Neuronal stem cell (in vitro differentiated cells): Measurements from ENCODE around the gene ZGRF1.
"Not testable (repeated sequence)": the region's sequence is repeated elsewhere in the genome, so short reads cannot be mapped to it uniquely, and the experiment has no call there.

ENCODE experiments used
- DNase-seq: peaks from one replicate; pipeline ENCODE4 v3.0.0-alpha.2; 2013; ENCODE audit warnings: low spot score
- H2AFZ ChIP-seq: one replicate; pipeline ENCODE4 v1.6.1; 2013; ENCODE audit warnings: mild to moderate bottlenecking, low read length, inconsistent platforms
- H2AK5ac ChIP-seq: 2 replicates; pipeline ENCODE4 v1.6.1; 2013; ENCODE audit warnings: low read depth, mild to moderate bottlenecking, inconsistent platforms, low read length, moderate library complexity, mixed read lengths
- H2BK120ac ChIP-seq: 2 replicates; pipeline ENCODE4 v1.6.1; 2013; ENCODE audit warnings: low read depth, mild to moderate bottlenecking, inconsistent platforms, low read length, moderate library complexity, mixed read lengths
- H2BK12ac ChIP-seq: one replicate; pipeline ENCODE4 v1.6.1; 2013; ENCODE audit warnings: low read length, inconsistent platforms
- H2BK15ac ChIP-seq: 2 replicates; pipeline ENCODE4 v1.6.1; 2013; ENCODE audit warnings: mild to moderate bottlenecking, low read length, inconsistent platforms, mixed read lengths
- H2BK5ac ChIP-seq: one replicate; pipeline ENCODE4 v1.6.1; 2013; ENCODE audit warnings: inconsistent platforms, mild to moderate bottlenecking, low read length, moderate library complexity
- H3K14ac ChIP-seq: one replicate; pipeline ENCODE4 v1.6.1; 2013; ENCODE audit warnings: low read length, inconsistent platforms
- H3K18ac ChIP-seq: 2 replicates; pipeline ENCODE4 v1.6.1; 2013; ENCODE audit warnings: low read length, inconsistent platforms
- H3K23ac ChIP-seq: 2 replicates; pipeline ENCODE4 v1.6.1; 2013; ENCODE audit warnings: low read depth, mild to moderate bottlenecking, mixed read lengths, low read length, inconsistent platforms; ENCODE audit not compliant: poor library complexity
- H3K27ac ChIP-seq: replicated peaks from 3 replicates; pipeline ENCODE4 v1.5.1; 2013; ENCODE audit warnings: low read length, inconsistent platforms
- H3K27me3 ChIP-seq, 3 experiments: 2 replicates each; pipeline ENCODE4 v1.6.1; 2013; ENCODE audit warnings: low read length in 3 of 3, mild to moderate bottlenecking in 2 of 3, inconsistent platforms in 1 of 3, low read depth in 1 of 3, mixed read lengths in 1 of 3, moderate library complexity in 1 of 3; ENCODE audit not compliant: control insufficient read depth in 3 of 3, insufficient read depth in 3 of 3
- H3K36me3 ChIP-seq, 2 donors: replicated peaks in 1 of 2; 2 replicates each; pipeline ENCODE4 v1.6.1; 2013; ENCODE audit warnings: low read length in 2 of 2; ENCODE audit not compliant: control insufficient read depth in 2 of 2, insufficient read depth in 2 of 2
- H3K4ac ChIP-seq: 2 replicates; pipeline ENCODE4 v1.6.1; 2013; ENCODE audit warnings: inconsistent platforms, mild to moderate bottlenecking, low read length, moderate library complexity
- H3K4me1 ChIP-seq, 2 donors: 1 replicate in 1 of 2; 2 replicates in 1 of 2; pipeline ENCODE4 v1.6.1; 2013; ENCODE audit warnings: low read length in 2 of 2, low read depth in 1 of 2; ENCODE audit not compliant: control insufficient read depth in 2 of 2, insufficient read depth in 1 of 2
- H3K4me2 ChIP-seq: one replicate; pipeline ENCODE4 v1.6.1; 2013; ENCODE audit warnings: mild to moderate bottlenecking, low read length, inconsistent platforms; ENCODE audit not compliant: insufficient read depth, poor library complexity, severe bottlenecking
- H3K4me3 ChIP-seq, 2 donors: 2 replicates each; pipeline ENCODE4 v1.5.1; 2013; ENCODE audit warnings: low read length in 2 of 2, mild to moderate bottlenecking in 2 of 2, inconsistent platforms in 1 of 2, moderate library complexity in 1 of 2
- H3K79me1 ChIP-seq: one replicate; pipeline ENCODE4 v1.6.1; 2013; ENCODE audit warnings: low read depth, mild to moderate bottlenecking, inconsistent platforms, low read length, moderate library complexity
- H3K9ac ChIP-seq: one replicate; pipeline ENCODE4 v1.6.1; 2013; ENCODE audit warnings: mild to moderate bottlenecking, low read depth, low read length, inconsistent platforms; ENCODE audit not compliant: poor library complexity
- H3K9me3 ChIP-seq, 2 donors: replicated peaks in 1 of 2; 2 replicates each; pipeline versions ENCODE3 to v1.6.1; 2013; ENCODE audit warnings: low read length in 2 of 2, mild to moderate bottlenecking in 2 of 2, inconsistent platforms in 1 of 2, low read depth in 1 of 2, mixed read lengths in 1 of 2, moderate library complexity in 1 of 2; ENCODE audit not compliant: control insufficient read depth in 2 of 2, insufficient read depth in 1 of 2
- H4K8ac ChIP-seq: one replicate; pipeline ENCODE4 v1.6.1; 2013; ENCODE audit warnings: low read depth, mild to moderate bottlenecking, inconsistent platforms, low read length, moderate library complexity
- H4K91ac ChIP-seq: one replicate; pipeline ENCODE4 v1.6.1; 2013; ENCODE audit warnings: low read length, low read depth, mild to moderate bottlenecking, inconsistent platforms; ENCODE audit not compliant: poor library complexity
- WGBS, 2 donors: extraction: QIAGEN DNeasy Blood & Tissue Kit; methylation state at CpG; one replicate each; pipeline ENCODE4 v1.1.7; 2013; ENCODE audit warnings: missing lambda C conversion rate in 2 of 2, mixed read lengths in 1 of 2; ENCODE audit not compliant: insufficient read length in 2 of 2, insufficient replicate concordance in 1 of 2; ENCODE audit errors: extremely low coverage in 2 of 2; 5-methylcytosine and 5-hydroxymethylcytosine counted together

The ZGRF1 gene

GRCh38 chr4:112557676-112558411, 78.9 kb downstream of the ZGRF1 start:
- WGBS, 2 donors: no CpG with 5 or more reads among the region's 2 CpGs
- no peaks in the 10 kb centered on the region for H3K9me3 ChIP-seq

GRCh38 chr4:112554271-112554670, 82.4 kb downstream of the ZGRF1 start:
- H4K8ac ChIP-seq, H2BK12ac ChIP-seq, H3K79me1 ChIP-seq, H3K18ac ChIP-seq, H2BK15ac ChIP-seq, H3K14ac ChIP-seq, H2AFZ ChIP-seq, H2BK5ac ChIP-seq, H3K27me3 ChIP-seq, H3K4me3 ChIP-seq, H2AK5ac ChIP-seq, H2BK120ac ChIP-seq, H3K23ac ChIP-seq, H3K9me3 ChIP-seq, DNase-seq, H3K4me1 ChIP-seq, H4K91ac ChIP-seq, H3K9ac ChIP-seq, H3K4me2 ChIP-seq, H3K4ac ChIP-seq, H3K27ac ChIP-seq: not testable (repeated sequence)
- peaks cover 4 to 39% of the 10 kb centered on the region in 2 donors for H3K36me3 ChIP-seq
- WGBS, 2 donors: no CpG with 5 or more reads among the region's 3 CpGs

More at GRCh38 chr4:112557676-112558411, 78.9 kb downstream of the ZGRF1 start:
- H3K18ac ChIP-seq: no peak overlapping the region
- H2AFZ ChIP-seq: no peak overlapping the region
- no peak overlapping the region for H4K8ac ChIP-seq
- no peaks in the 10 kb centered on the region for H3K79me1 ChIP-seq
- H2BK5ac ChIP-seq: no peak overlapping the region
- H3K4ac ChIP-seq: no peak overlapping the region
- H2BK12ac ChIP-seq: no peak overlapping the region
- no peak overlapping the region for H2AK5ac ChIP-seq
- no peak overlapping the region for H2BK15ac ChIP-seq
- H3K4me1 ChIP-seq: no peaks in the 10 kb centered on the region
- no peak overlapping the region for H4K91ac ChIP-seq
- no peak overlapping the region for H3K4me2 ChIP-seq
- H2BK120ac ChIP-seq: no peak overlapping the region
- no peak overlapping the region for H3K4me3 ChIP-seq
- H3K9ac ChIP-seq: no peak overlapping the region
- no peak for DNase-seq
- H3K14ac ChIP-seq: no peak overlapping the region
- H3K27ac ChIP-seq: no peak overlapping the region
- no peak overlapping the region for H3K23ac ChIP-seq
- no peaks in the 10 kb centered on the region for H3K27me3 ChIP-seq
- peaks cover 4 to 60% of the 10 kb centered on the region in 2 donors for H3K36me3 ChIP-seq

- Histone ChIP-seq H3K9me3 (no peaks in the 10 kb centered on the region), H2BK5ac (no peak overlapping the region), H3K79me1 (no peaks in the 10 kb centered on the region), H4K8ac (no peak overlapping the region), H2AK5ac (no peak overlapping the region), H3K27me3 (no peaks in the 10 kb centered on the region), H3K4me2 (no peak overlapping the region), H3K4me1 (no peaks in the 10 kb centered on the region), H3K9ac (no peak overlapping the region), H2AFZ (no peak overlapping the region), H3K14ac (no peak overlapping the region), H3K27ac (no peak overlapping the region), H2BK15ac (no peak overlapping the region), H3K4me3 (no peak overlapping the region), H3K18ac (no peak overlapping the region), H3K4ac (no peak overlapping the region), H2BK120ac (no peak overlapping the region), H3K23ac (no peak overlapping the region), H2BK12ac (no peak overlapping the region), H4K91ac (no peak overlapping the region), H3K36me3 (peaks cover 4 to 34% of the 10 kb centered on the region in 2 donors)
- no CpG with 5 or more reads among the region's 2 CpGs for WGBS, 2 donors
- no peak for DNase-seq
Observed at GRCh38 chr4:112552668-112553067, 84.0 kb downstream of the ZGRF1 start.

GRCh38 chr4:112550728-112551127, 86.0 kb downstream of the ZGRF1 start:
- no peak overlapping the region for H2AFZ ChIP-seq
- no peaks in the 10 kb centered on the region for H3K4me1 ChIP-seq
- no peaks in the 10 kb centered on the region for H3K79me1 ChIP-seq
- no peaks in the 10 kb centered on the region for H3K9me3 ChIP-seq
- no CpG with 5 or more reads among the region's 2 CpGs for WGBS, 2 donors
- no peak overlapping the region for H3K9ac ChIP-seq
- H3K4me2 ChIP-seq: no peak overlapping the region
- H3K4me3 ChIP-seq: no peak overlapping the region
- no peak overlapping the region for H4K8ac ChIP-seq
- H4K91ac ChIP-seq: no peak overlapping the region
- no peak overlapping the region for H3K14ac ChIP-seq
- no peak overlapping the region for H2AK5ac ChIP-seq
- no peak overlapping the region for H2BK15ac ChIP-seq
- no peak overlapping the region for H3K23ac ChIP-seq
- no peak overlapping the region for H2BK120ac ChIP-seq
- H3K27ac ChIP-seq: no peak overlapping the region
- no peak overlapping the region for H3K18ac ChIP-seq
- H2BK12ac ChIP-seq: no peak overlapping the region
- no peak overlapping the region for H3K4ac ChIP-seq
- DNase-seq: no peak
- H3K27me3 ChIP-seq: no peaks in the 10 kb centered on the region
- no peak overlapping the region for H2BK5ac ChIP-seq
- H3K36me3 ChIP-seq: peaks cover 2 to 45% of the 10 kb centered on the region in 2 donors
